Hepatocyte (in vitro differentiated cells): ENCODE results near the gene FAT4.

Experiments used
- EZH2phosphoT487 ChIP-seq: fragments of 200-600 bp; sonication (generic); IDR thresholded peaks from one replicate; pipeline ENCODE4 v1.6.1; 2018; ENCODE audit warnings: antibody characterized with exemption, mild to moderate bottlenecking, low read depth, moderate library complexity; ENCODE audit not compliant: unreplicated experiment, severe bottlenecking
- TF ChIP-seq, protein P1 (sequence below): fragments of 200-600 bp; sonication (generic); IDR thresholded peaks from 2 replicates; pipeline ENCODE4 v1.5.1; 2016; ENCODE audit warnings: antibody characterized with exemption, mild to moderate bottlenecking; ENCODE audit not compliant: poor library complexity

DNA sequence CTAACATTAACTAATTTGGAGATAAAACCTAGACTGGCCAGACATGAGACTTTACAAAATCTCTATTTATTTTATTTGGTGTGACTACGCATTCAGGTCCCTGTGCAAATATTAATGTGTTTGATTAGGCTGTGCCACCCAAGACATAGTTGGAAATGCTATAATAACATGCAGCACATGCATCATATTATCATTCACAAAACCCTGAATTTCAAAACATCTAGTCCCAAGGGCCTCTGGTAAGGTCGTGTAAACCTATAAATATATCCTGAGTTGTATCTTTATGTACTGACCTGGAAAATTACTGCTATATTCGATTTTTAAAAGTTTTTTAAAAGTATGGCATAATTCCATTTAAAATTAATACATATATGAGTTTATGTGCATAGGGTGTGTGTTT lies 47.1 kb upstream of the FAT4 start:
- TF ChIP-seq, protein P1, sequence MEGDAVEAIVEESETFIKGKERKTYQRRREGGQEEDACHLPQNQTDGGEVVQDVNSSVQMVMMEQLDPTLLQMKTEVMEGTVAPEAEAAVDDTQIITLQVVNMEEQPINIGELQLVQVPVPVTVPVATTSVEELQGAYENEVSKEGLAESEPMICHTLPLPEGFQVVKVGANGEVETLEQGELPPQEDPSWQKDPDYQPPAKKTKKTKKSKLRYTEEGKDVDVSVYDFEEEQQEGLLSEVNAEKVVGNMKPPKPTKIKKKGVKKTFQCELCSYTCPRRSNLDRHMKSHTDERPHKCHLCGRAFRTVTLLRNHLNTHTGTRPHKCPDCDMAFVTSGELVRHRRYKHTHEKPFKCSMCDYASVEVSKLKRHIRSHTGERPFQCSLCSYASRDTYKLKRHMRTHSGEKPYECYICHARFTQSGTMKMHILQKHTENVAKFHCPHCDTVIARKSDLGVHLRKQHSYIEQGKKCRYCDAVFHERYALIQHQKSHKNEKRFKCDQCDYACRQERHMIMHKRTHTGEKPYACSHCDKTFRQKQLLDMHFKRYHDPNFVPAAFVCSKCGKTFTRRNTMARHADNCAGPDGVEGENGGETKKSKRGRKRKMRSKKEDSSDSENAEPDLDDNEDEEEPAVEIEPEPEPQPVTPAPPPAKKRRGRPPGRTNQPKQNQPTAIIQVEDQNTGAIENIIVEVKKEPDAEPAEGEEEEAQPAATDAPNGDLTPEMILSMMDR: no peak
- TF ChIP-seq EZH2phosphoT487: no peak
